Measurements from ENCODE around the gene CMPK2.

CMPK2 gene

GRCh38 chr2:6887751-6888192 is 22.1 kb upstream of the CMPK2 start:
- DNase-seq (ENCODE audit: low read depth) = no peak
- no peak for TF ChIP-seq CTCF (IDR thresholded peaks at IDR 0.05; ENCODE audit: low read length, missing control alignments)
- no peak overlapping the region for H3K4me3 ChIP-seq (replicated peaks; ENCODE audit: low read depth, low read length)

GRCh38 chr2:6885968-6886367 is 20.3 kb upstream of the CMPK2 start:
- no peak overlapping the region for H3K4me3 ChIP-seq (replicated peaks; ENCODE audit: low read depth, low read length)
- TF ChIP-seq CTCF (IDR thresholded peaks at IDR 0.05; ENCODE audit: low read length, missing control alignments) = no peak
- no peak for DNase-seq (ENCODE audit: low read depth)

- no peak for DNase-seq (ENCODE audit: low read depth)
- H3K4me3 ChIP-seq (replicated peaks; ENCODE audit: low read depth, low read length) = no peak overlapping the region
- TF ChIP-seq CTCF (IDR thresholded peaks at IDR 0.05; ENCODE audit: low read length, missing control alignments) = no peak
Observed at GRCh38 chr2:6885551-6885950, 19.8 kb upstream of the CMPK2 start.

GRCh38 chr2:6883448-6884122 is 17.9 kb upstream of the CMPK2 start:
- no peak for TF ChIP-seq CTCF (IDR thresholded peaks at IDR 0.05; ENCODE audit: low read length, missing control alignments)
- no peak for DNase-seq (ENCODE audit: low read depth)
- H3K4me3 ChIP-seq (replicated peaks; ENCODE audit: low read depth, low read length) = no peak overlapping the region

GRCh38 chr2:6881516-6881915 is 15.8 kb upstream of the CMPK2 start:
- no peak for TF ChIP-seq CTCF (IDR thresholded peaks at IDR 0.05; ENCODE audit: low read length, missing control alignments)
- no peak overlapping the region for H3K4me3 ChIP-seq (replicated peaks; ENCODE audit: low read depth, low read length)
- no peak for DNase-seq (ENCODE audit: low read depth)

GRCh38 chr2:6881046-6881445 is 15.3 kb upstream of the CMPK2 start:
- no peak for DNase-seq (ENCODE audit: low read depth)
- no peak for TF ChIP-seq CTCF (IDR thresholded peaks at IDR 0.05; ENCODE audit: low read length, missing control alignments)
- H3K4me3 ChIP-seq (replicated peaks; ENCODE audit: low read depth, low read length) = no peak overlapping the region

- H3K4me3 ChIP-seq (replicated peaks; ENCODE audit: low read depth, low read length) = no peak overlapping the region
- no peak for TF ChIP-seq CTCF (IDR thresholded peaks at IDR 0.05; ENCODE audit: low read length, missing control alignments)
- DNase-seq (ENCODE audit: low read depth) = no peak
Observed at GRCh38 chr2:6880200-6880733, 14.6 kb upstream of the CMPK2 start.
